OCI-LY7 (cell line): ENCODE results near the gene CCDC172. TPM values are rescaled to one million over a fixed set of nuclear protein-coding genes. Genes with fewer than 3 reads are reported as not detected.

Experiments
- BruUV-seq: library from RNA; stranded (reverse); fragments of 400-500 nt; replicated peaks from 2 replicates; lab custom pipeline; 2021; lab: Mats Ljungman, UMichigan
- CTCF ChIA-PET: fragments of 300-600 bp; sonication (Branson Sonifier 250); formaldehyde crosslinking; loops from one replicate; lab custom pipeline; 2022; ENCODE audit warnings: antibody characterized with exemption; ENCODE audit not compliant: unreplicated experiment; lab: Charles Lee
- POLR2A ChIA-PET: fragments of 300-600 bp; sonication (Branson Sonifier 250); formaldehyde crosslinking; loops from one replicate; lab custom pipeline; 2022; ENCODE audit warnings: antibody characterized with exemption; lab: Charles Lee
- DNase-seq: peaks from one replicate; pipeline ENCODE4 v3.0.0-alpha.2; 2015; ENCODE audit warnings: low spot score
- H2AFZ ChIP-seq: fragments of 200-600 bp; sonication (generic), shearing (Covaris generic); 2 replicates; pipeline ENCODE4 v1.6.1; 2014; ENCODE audit warnings: mild to moderate bottlenecking, antibody characterized with exemption, low read length, moderate library complexity
- H3K27ac ChIP-seq: fragments of 200-600 bp; sonication (generic); 2 replicates; pipeline ENCODE4 v1.5.1; 2014; ENCODE audit warnings: mixed run types, low read depth, mild to moderate bottlenecking, moderate library complexity, low read length, inconsistent platforms; ENCODE audit not compliant: poor library complexity, severe bottlenecking
- H3K36me3 ChIP-seq: fragments of 200-600 bp; sonication (generic); 2 replicates; pipeline ENCODE4 v1.6.1; 2014; ENCODE audit warnings: mild to moderate bottlenecking, antibody characterized with exemption, low read length, moderate library complexity, mixed read lengths; ENCODE audit not compliant: insufficient read depth
- H3K4me1 ChIP-seq: fragments of 200-600 bp; sonication (generic); 2 replicates; pipeline ENCODE4 v1.5.1; 2014; ENCODE audit warnings: mild to moderate bottlenecking, low read length; ENCODE audit not compliant: insufficient read depth, poor library complexity, severe bottlenecking
- H3K4me2 ChIP-seq: fragments of 200-600 bp; sonication (generic); 2 replicates; pipeline ENCODE4 v1.6.1; 2014; ENCODE audit warnings: mild to moderate bottlenecking, low read length
- H3K4me3 ChIP-seq: fragments of 200-600 bp; sonication (generic); 2 replicates; pipeline ENCODE4 v1.5.1; 2014; ENCODE audit warnings: mild to moderate bottlenecking, low read depth, low read length; ENCODE audit not compliant: poor library complexity, severe bottlenecking
- H3K79me2 ChIP-seq: fragments of 200-600 bp; sonication (generic); 2 replicates; pipeline ENCODE4 v1.6.1; 2016; ENCODE audit warnings: low read depth, mild to moderate bottlenecking, low read length, moderate library complexity, mixed read lengths; ENCODE audit not compliant: insufficient read depth
- H3K9me2 ChIP-seq: fragments of 200-600 bp; sonication (generic); 2 replicates; pipeline ENCODE4 v1.6.1; 2016; ENCODE audit warnings: mild to moderate bottlenecking, low read length, mixed read lengths; ENCODE audit not compliant: insufficient read depth
- H3K9me3 ChIP-seq: fragments of 200-600 bp; sonication (generic); 2 replicates; pipeline ENCODE4 v1.6.1; 2014; ENCODE audit warnings: mild to moderate bottlenecking, mixed run types, low read length, mixed read lengths
- H4K20me1 ChIP-seq: fragments of 200-600 bp; sonication (generic); 2 replicates; pipeline ENCODE4 v1.6.1; 2014; ENCODE audit warnings: mild to moderate bottlenecking, antibody characterized with exemption, low read length, moderate library complexity, mixed read lengths; ENCODE audit not compliant: insufficient read depth
- EZH2phosphoT487 ChIP-seq: fragments of 200-600 bp; sonication (generic); IDR thresholded peaks from 2 replicates; pipeline ENCODE4 v1.6.1; 2018; ENCODE audit warnings: low read depth, borderline replicate concordance, mild to moderate bottlenecking, mixed run types, antibody characterized with exemption, low read length, moderate library complexity, mixed read lengths
- intact Hi-C: fragments of 100-400 bp; cut with micrococcal nuclease; formaldehyde crosslinking; loops from one replicate; pipeline ENCODE4 v1.10.0; 2022; ENCODE audit not compliant: unreplicated experiment
- total RNA-seq, 2 experiments: library from RNA; depleted of rRNA in 1 of 2; stranded (reverse); fragments of >200 nt in 1 of 2; shearing (Covaris generic) in 1 of 2; gene quantifications; 2 replicates each; pipeline ENCODE4 v1.2.3, GENCODE V29; 2014 to 2022
- TF ChIP-seq, protein P1 (sequence below): fragments of 200-600 bp; sonication (generic); conservative IDR thresholded peaks from 2 replicates; pipeline ENCODE4 v1.5.1; 2014; ENCODE audit warnings: mild to moderate bottlenecking, antibody characterized with exemption, low read length, moderate library complexity, mixed read lengths

CCDC172 gene
- total RNA-seq, 2 experiments from 2014 or later: not detected

DNA sequence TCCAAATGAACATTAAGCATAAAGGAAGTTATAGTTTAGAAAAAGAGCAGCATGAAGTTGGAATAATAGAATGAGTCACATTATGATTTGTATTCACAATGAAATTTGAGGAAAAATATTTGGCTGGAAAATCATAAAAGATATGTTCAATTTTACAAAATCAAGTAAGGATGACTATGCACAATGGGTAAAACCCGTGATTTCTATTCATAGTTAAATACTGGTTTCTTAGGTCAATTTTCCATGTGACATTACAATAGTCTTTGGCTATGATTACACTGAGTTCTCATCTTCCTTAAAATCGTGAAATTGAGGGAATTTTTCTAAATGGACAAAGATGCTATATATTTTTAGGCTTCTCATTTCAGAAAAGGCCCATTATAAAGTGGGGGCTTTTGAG, 17.4 kb upstream of the CCDC172 start:
- POLR2A ChIA-PET: interaction anchor here (0.6 to 1.1 kb wide), 4 partner anchors 14 to 1137 kb away, joined by 3 to 5 read pairs (median 4); no protein-coding TSS in a partner anchor
- H3K79me2 ChIP-seq: no peaks in the 10 kb centered on the region
- no peak for DNase-seq
- H3K4me2 ChIP-seq: no peak overlapping the region
- H2AFZ ChIP-seq: no peak overlapping the region
- no peaks in the 10 kb centered on the region for H4K20me1 ChIP-seq
- intact Hi-C loops: no loop called here
- no peak for TF ChIP-seq EZH2phosphoT487
- TF ChIP-seq, protein P1, sequence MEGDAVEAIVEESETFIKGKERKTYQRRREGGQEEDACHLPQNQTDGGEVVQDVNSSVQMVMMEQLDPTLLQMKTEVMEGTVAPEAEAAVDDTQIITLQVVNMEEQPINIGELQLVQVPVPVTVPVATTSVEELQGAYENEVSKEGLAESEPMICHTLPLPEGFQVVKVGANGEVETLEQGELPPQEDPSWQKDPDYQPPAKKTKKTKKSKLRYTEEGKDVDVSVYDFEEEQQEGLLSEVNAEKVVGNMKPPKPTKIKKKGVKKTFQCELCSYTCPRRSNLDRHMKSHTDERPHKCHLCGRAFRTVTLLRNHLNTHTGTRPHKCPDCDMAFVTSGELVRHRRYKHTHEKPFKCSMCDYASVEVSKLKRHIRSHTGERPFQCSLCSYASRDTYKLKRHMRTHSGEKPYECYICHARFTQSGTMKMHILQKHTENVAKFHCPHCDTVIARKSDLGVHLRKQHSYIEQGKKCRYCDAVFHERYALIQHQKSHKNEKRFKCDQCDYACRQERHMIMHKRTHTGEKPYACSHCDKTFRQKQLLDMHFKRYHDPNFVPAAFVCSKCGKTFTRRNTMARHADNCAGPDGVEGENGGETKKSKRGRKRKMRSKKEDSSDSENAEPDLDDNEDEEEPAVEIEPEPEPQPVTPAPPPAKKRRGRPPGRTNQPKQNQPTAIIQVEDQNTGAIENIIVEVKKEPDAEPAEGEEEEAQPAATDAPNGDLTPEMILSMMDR: no peak
- no peaks in the 10 kb centered on the region for H3K4me1 ChIP-seq
- H3K36me3 ChIP-seq: no peaks in the 10 kb centered on the region
- no peak overlapping the region for H3K4me3 ChIP-seq
- H3K9me3 ChIP-seq: no peaks in the 10 kb centered on the region
- no TSS peak for BruUV-seq
- H3K9me2 ChIP-seq: no peaks in the 10 kb centered on the region
- no peak overlapping the region for H3K27ac ChIP-seq
- CTCF ChIA-PET: no interaction called here

DNA sequence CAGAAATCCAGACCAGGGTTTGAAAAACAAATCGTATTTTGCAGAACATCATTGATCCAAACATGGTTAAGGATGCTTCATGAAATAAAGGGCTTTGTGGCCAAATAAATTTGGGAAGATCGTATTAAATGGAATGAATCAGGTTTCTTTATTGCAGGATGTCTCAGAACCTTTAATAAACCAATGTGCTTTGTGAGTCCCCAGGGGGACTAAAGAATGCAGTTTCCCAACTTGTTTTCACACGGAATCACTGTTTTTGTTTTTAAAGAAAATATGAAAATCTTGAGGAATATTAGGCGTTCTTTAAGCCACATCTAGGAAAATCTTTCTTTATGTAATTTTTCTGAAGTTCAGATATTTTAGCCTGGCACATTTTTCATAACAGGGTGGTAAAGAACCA, 16.8 kb upstream of the CCDC172 start:
- TF ChIP-seq, protein P1: no peak
- TF ChIP-seq EZH2phosphoT487: no peak
- BruUV-seq: no TSS peak
- Histone ChIP-seq H3K36me3 (no peaks in the 10 kb centered on the region), H3K4me2 (no peak overlapping the region), H3K79me2 (no peaks in the 10 kb centered on the region), H4K20me1 (no peaks in the 10 kb centered on the region), H3K4me1 (no peaks in the 10 kb centered on the region), H3K4me3 (no peak overlapping the region), H3K9me3 (no peaks in the 10 kb centered on the region), H3K9me2 (no peaks in the 10 kb centered on the region), H2AFZ (no peak overlapping the region), H3K27ac (no peak overlapping the region)
- intact Hi-C loops: no loop called here
- CTCF ChIA-PET: no interaction called here
- no peak for DNase-seq
- POLR2A ChIA-PET: interaction anchor here (1.1 kb wide), 1 partner anchor 14 kb away, joined by 5 read pairs; no protein-coding TSS in a partner anchor

DNA sequence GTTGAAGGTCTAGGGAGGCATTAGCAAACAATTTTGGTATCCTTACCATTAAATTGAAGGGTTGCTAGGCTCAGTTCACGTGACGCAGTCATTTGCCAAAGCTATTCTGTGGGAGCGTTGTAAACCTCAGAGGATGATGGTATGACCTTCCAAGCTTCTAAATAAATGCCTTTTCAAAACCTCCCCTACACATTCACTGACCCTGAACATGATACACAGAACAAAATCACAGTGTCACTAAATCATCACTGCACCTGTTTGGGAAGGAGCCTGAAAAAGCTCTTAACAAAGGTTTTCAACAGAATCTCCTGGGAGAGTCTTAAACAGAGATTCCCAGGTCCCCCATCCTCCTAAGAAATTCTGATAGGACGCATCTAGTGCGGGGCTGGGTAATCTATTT, 13.2 kb upstream of the CCDC172 start:
- no peaks in the 10 kb centered on the region for H4K20me1 ChIP-seq
- no TSS peak for BruUV-seq
- ChIA-PET CTCF (no interaction called here), POLR2A (interaction anchor here (1.5 kb wide), 1 partner anchor 27 kb away, joined by 3 read pairs; no protein-coding TSS in a partner anchor)
- no peak overlapping the region for H3K4me2 ChIP-seq
- H3K9me2 ChIP-seq: no peaks in the 10 kb centered on the region
- no peak for DNase-seq
- no peaks in the 10 kb centered on the region for H3K9me3 ChIP-seq
- no peak overlapping the region for H2AFZ ChIP-seq
- no peaks in the 10 kb centered on the region for H3K36me3 ChIP-seq
- TF ChIP-seq, protein P1: no peak
- no peak for TF ChIP-seq EZH2phosphoT487
- intact Hi-C loops: no loop called here
- H3K27ac ChIP-seq: no peak overlapping the region
- no peaks in the 10 kb centered on the region for H3K79me2 ChIP-seq
- H3K4me3 ChIP-seq: no peak overlapping the region
- H3K4me1 ChIP-seq: no peaks in the 10 kb centered on the region
